Endodermal cell (in vitro differentiated cells): Measurements from ENCODE around the gene CALCOCO1. TPM values are rescaled to one million over a fixed set of nuclear protein-coding genes. Genes with fewer than 3 reads are reported as not detected.

Experiments
- DNase-seq: peaks from one replicate; pipeline ENCODE4 v3.0.0-alpha.2; 2017
- H3K27ac ChIP-seq: 2 replicates; pipeline ENCODE4 v1.5.1; 2013; ENCODE audit warnings: mild to moderate bottlenecking, low read depth, low read length, moderate library complexity
- H3K27me3 ChIP-seq: 2 replicates; pipeline ENCODE4 v1.6.1; 2013; ENCODE audit warnings: mild to moderate bottlenecking, low read length, moderate library complexity; ENCODE audit not compliant: insufficient read depth, control insufficient read depth, poor library complexity, severe bottlenecking
- H3K36me3 ChIP-seq: 2 replicates; pipeline ENCODE4 v1.7.0; 2013; ENCODE audit warnings: mild to moderate bottlenecking, low read length, moderate library complexity; ENCODE audit not compliant: control insufficient read depth, insufficient read depth
- H3K4me1 ChIP-seq: one replicate; pipeline ENCODE4 v1.7.0; 2013; ENCODE audit warnings: low read length; ENCODE audit not compliant: control insufficient read depth, insufficient read depth
- H3K4me3 ChIP-seq: 2 replicates; pipeline ENCODE4 v1.5.1; 2013; ENCODE audit warnings: mild to moderate bottlenecking, low read length, moderate library complexity
- H3K9ac ChIP-seq: 2 replicates; pipeline ENCODE4 v1.6.1; 2013; ENCODE audit warnings: mild to moderate bottlenecking, low read length, moderate library complexity; ENCODE audit not compliant: poor library complexity, severe bottlenecking; ENCODE audit errors: extremely low read depth
- H3K9me3 ChIP-seq: 2 replicates; pipeline ENCODE4 v1.6.1; 2013; ENCODE audit warnings: mild to moderate bottlenecking, low read length, moderate library complexity; ENCODE audit not compliant: control insufficient read depth
- H3K27ac Mint-ChIP-seq: 2 replicates; pipeline ENCODE4 v1.8.0; 2020; ENCODE audit warnings: mixed read lengths
- H3K27me3 Mint-ChIP-seq: 2 replicates; pipeline ENCODE4 v1.8.0; 2021; ENCODE audit warnings: mild to moderate bottlenecking, mixed read lengths; ENCODE audit not compliant: insufficient read depth
- H3K36me3 Mint-ChIP-seq: 2 replicates; pipeline ENCODE4 v1.8.0; 2020; ENCODE audit warnings: low read depth, mixed read lengths
- H3K4me1 Mint-ChIP-seq: 2 replicates; pipeline ENCODE4 v1.8.0; 2020; ENCODE audit warnings: mixed read lengths
- H3K4me3 Mint-ChIP-seq: 2 replicates; pipeline ENCODE4 v1.8.0; 2020; ENCODE audit warnings: mild to moderate bottlenecking, moderate library complexity, mixed read lengths
- H3K9me3 Mint-ChIP-seq: 2 replicates; pipeline ENCODE4 v1.8.0; 2020; ENCODE audit warnings: mild to moderate bottlenecking, mixed read lengths
- WGBS, 2 experiments: methylation state at CpG; one replicate each; pipeline versions ENCODE4 v1.1.5 to v1.1.7; 2013; ENCODE audit warnings: missing lambda C conversion rate in 2 of 2, mixed read lengths in 1 of 2; ENCODE audit not compliant: insufficient coverage in 1 of 2, insufficient read length in 1 of 2; 5-methylcytosine and 5-hydroxymethylcytosine counted together
- total RNA-seq, 2 donors: library from RNA; stranded (reverse); fragmentation: NEBNext Ultra II Directional in 1 of 2; extraction: Animal tissue kit (Norgen Biotek cat#: 25700) in 1 of 2; gene quantifications; 2 replicates in 1 of 2; 3 replicates in 1 of 2; pipeline ENCODE4 v1.2.1, GENCODE V29; 2021
- TF ChIP-seq, protein P1 (sequence below): fragments of 200-600 bp; sonication (generic); conservative IDR thresholded peaks from 2 replicates; pipeline ENCODE4 v1.5.0; 2021; ENCODE audit warnings: antibody characterized with exemption, mild to moderate bottlenecking

Gene CALCOCO1
- total RNA-seq, 2 donors from 2014 or later: 41.4 to 45.7 TPM

DNA sequence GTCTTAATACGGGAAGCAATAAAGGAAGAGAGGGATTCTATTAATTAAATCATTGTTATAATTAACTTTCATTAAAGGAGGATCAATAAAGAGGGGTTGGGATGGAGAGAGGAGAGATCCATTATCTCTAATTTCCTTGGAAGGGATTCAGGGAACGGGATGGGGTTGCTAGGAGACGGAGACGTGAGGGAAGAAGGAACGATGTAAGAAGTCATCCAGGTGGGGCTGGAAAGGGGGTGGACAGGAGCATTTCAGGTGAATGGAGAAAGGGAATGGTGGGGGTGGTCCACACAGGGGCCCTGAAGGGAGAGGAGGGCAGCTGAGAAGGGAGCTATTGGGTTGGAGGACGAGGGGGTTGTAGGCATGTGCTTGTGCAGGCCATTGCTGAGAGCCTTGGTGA is 17.2 kb downstream of the CALCOCO1 start:
- Mint-ChIP-seq H3K27me3 (peaks cover 38% of the 10 kb centered on the region), H3K9me3 (no peaks in the 10 kb centered on the region), H3K4me3 (no peak overlapping the region), H3K27ac (no peak overlapping the region), H3K4me1 (no peaks in the 10 kb centered on the region), H3K36me3 (peaks cover 15% of the 10 kb centered on the region)
- Histone ChIP-seq H3K36me3 (no peaks in the 10 kb centered on the region), H3K4me1 (peaks cover 5% of the 10 kb centered on the region), H3K9ac (no peak overlapping the region), H3K27ac (no peak overlapping the region), H3K9me3 (no peaks in the 10 kb centered on the region), H3K27me3 (peaks cover 28% of the 10 kb centered on the region), H3K4me3 (no peak overlapping the region)
- TF ChIP-seq, protein P1, sequence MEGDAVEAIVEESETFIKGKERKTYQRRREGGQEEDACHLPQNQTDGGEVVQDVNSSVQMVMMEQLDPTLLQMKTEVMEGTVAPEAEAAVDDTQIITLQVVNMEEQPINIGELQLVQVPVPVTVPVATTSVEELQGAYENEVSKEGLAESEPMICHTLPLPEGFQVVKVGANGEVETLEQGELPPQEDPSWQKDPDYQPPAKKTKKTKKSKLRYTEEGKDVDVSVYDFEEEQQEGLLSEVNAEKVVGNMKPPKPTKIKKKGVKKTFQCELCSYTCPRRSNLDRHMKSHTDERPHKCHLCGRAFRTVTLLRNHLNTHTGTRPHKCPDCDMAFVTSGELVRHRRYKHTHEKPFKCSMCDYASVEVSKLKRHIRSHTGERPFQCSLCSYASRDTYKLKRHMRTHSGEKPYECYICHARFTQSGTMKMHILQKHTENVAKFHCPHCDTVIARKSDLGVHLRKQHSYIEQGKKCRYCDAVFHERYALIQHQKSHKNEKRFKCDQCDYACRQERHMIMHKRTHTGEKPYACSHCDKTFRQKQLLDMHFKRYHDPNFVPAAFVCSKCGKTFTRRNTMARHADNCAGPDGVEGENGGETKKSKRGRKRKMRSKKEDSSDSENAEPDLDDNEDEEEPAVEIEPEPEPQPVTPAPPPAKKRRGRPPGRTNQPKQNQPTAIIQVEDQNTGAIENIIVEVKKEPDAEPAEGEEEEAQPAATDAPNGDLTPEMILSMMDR: no peak
- DNase-seq: no peak
- WGBS, 2 experiments: 75 to 76% methylated on average over 5 of the region's 6 CpGs

DNA sequence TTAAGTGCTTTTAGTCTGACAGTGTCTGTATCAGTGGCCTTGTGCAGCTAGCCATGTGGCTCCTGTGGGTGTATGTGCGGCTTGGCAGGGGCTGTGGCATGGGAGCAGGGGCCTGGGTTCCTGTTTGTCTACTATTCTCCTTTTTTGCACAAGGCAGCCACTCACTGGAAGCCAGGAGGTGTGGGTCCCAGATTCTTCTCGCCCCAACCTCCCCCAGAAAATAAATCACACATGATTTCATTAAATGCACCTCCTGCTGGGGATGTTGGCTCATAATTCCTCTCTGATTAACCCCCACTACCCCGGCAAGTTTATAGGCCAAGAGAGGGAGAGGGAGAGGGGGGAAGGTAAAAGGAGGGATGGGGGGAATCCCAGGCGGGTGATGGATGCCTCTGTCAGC is 17.6 kb downstream of the CALCOCO1 start:
- peaks cover 5% of the 10 kb centered on the region for H3K4me1 ChIP-seq
- no peaks in the 10 kb centered on the region for H3K4me1 Mint-ChIP-seq
- no peak overlapping the region for H3K9ac ChIP-seq
- no peaks in the 10 kb centered on the region for H3K36me3 ChIP-seq
- no peaks in the 10 kb centered on the region for H3K9me3 Mint-ChIP-seq
- peaks cover 42% of the 10 kb centered on the region for H3K27me3 Mint-ChIP-seq
- H3K4me3 ChIP-seq: no peak overlapping the region
- H3K27ac Mint-ChIP-seq: no peak overlapping the region
- H3K9me3 ChIP-seq: no peaks in the 10 kb centered on the region
- H3K4me3 Mint-ChIP-seq: no peak overlapping the region
- TF ChIP-seq, protein P1: no peak
- peaks cover 32% of the 10 kb centered on the region for H3K27me3 ChIP-seq
- no peak overlapping the region for H3K27ac ChIP-seq
- no peak for DNase-seq
- peaks cover 12% of the 10 kb centered on the region for H3K36me3 Mint-ChIP-seq
- WGBS, 2 experiments: 80% methylated on average over 1 to 4 of the region's 4 CpGs

DNA sequence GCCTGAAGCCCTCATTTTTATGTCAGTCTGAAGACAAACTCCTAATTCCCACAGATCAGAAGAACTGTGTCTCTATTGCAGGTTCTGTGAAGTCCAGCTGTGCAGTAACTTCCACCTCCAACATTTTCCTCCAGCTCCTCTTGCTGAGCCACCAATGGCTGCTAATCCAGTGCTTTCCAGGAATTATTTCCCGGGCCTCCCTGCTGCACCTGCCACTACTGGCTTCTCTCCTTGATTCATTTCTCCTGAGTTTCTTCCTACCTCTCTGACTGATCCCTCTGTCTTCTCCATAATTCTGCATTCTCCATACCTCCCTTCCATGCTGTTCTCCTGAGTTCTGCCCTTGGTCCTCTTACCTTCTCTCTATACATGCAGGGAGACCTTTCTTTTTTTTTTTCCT is 21.2 kb downstream of the CALCOCO1 start:
- Histone ChIP-seq H3K4me3 (no peak overlapping the region), H3K9me3 (no peaks in the 10 kb centered on the region), H3K27ac (no peak overlapping the region), H3K36me3 (no peaks in the 10 kb centered on the region), H3K9ac (no peak overlapping the region), H3K4me1 (no peaks in the 10 kb centered on the region), H3K27me3 (peaks cover 64% of the 10 kb centered on the region)
- H3K27ac Mint-ChIP-seq: no peak overlapping the region
- WGBS, 2 experiments: 92 to 100% methylated on average over 1 of the region's 1 CpG
- no peak for DNase-seq
- H3K36me3 Mint-ChIP-seq: no peaks in the 10 kb centered on the region
- no peaks in the 10 kb centered on the region for H3K9me3 Mint-ChIP-seq
- H3K4me1 Mint-ChIP-seq: peaks cover 2% of the 10 kb centered on the region
- H3K4me3 Mint-ChIP-seq: no peak overlapping the region
- H3K27me3 Mint-ChIP-seq: peaks cover 68% of the 10 kb centered on the region
- TF ChIP-seq, protein P1: no peak
